ENCODE measurements around the gene DLEC1.
A peak's percentile ranks its signal among the peaks of the same experiment; 100 is the strongest.

DLEC1 gene

GRCh38 chr3:38163117-38163840 lies 124.3 kb downstream of the DLEC1 start:
- DNase-seq: no peak

GRCh38 chr3:38163841-38164642 lies 125.0 kb downstream of the DLEC1 start:
- no peak for DNase-seq

- no peak for DNase-seq
Observed at GRCh38 chr3:38164643-38164951, 125.6 kb downstream of the DLEC1 start.

GRCh38 chr3:38164952-38165721 lies 126.1 kb downstream of the DLEC1 start, which contains the start of gene OXSR1:
OXSR1 (plus strand) TSS chr3:38165537; CDS start chr3:38165877, 340 bp downstream.
- peak; percentile 97 to 98 for DNase-seq

GRCh38 chr3:38165722-38166387 lies 126.8 kb downstream of the DLEC1 start:
- no peak for DNase-seq

GRCh38 chr3:38167591-38167990 lies 128.6 kb downstream of the DLEC1 start:
- DNase-seq: no peak

- DNase-seq: no peak
Observed at GRCh38 chr3:38168151-38169026, 129.4 kb downstream of the DLEC1 start.

GRCh38 chr3:38169027-38169317 lies 130.0 kb downstream of the DLEC1 start:
- DNase-seq: no peak

- no peak for DNase-seq
Observed at GRCh38 chr3:38170722-38171121, 131.7 kb downstream of the DLEC1 start.

- no peak for DNase-seq
Observed at GRCh38 chr3:38171622-38172021, 132.6 kb downstream of the DLEC1 start.
